Progenitor cell of endocrine pancreas (in vitro differentiated cells): ENCODE results near the gene ST7. TPM values are rescaled to one million over a fixed set of nuclear protein-coding genes. Genes with fewer than 3 reads are reported as not detected.
A peak's percentile ranks its signal among the peaks of the same experiment; 100 is the strongest.

ENCODE experiments used
- DNase-seq: peaks from one replicate; pipeline ENCODE4 v3.0.0; 2021; ENCODE audit warnings: low spot score; ENCODE audit not compliant: unreplicated experiment
- H3K27ac Mint-ChIP-seq: 2 replicates; pipeline ENCODE4 v1.8.0; 2021; ENCODE audit warnings: mild to moderate bottlenecking, moderate library complexity, mixed read lengths
- H3K27me3 Mint-ChIP-seq: 2 replicates; pipeline ENCODE4 v1.8.0; 2021; ENCODE audit warnings: mixed read lengths
- H3K36me3 Mint-ChIP-seq: 2 replicates; pipeline ENCODE4 v1.8.0; 2022; ENCODE audit warnings: mixed read lengths; ENCODE audit not compliant: insufficient read depth
- H3K4me1 Mint-ChIP-seq: 2 replicates; pipeline ENCODE4 v1.8.0; 2021; ENCODE audit warnings: low read depth, mixed read lengths
- H3K4me3 Mint-ChIP-seq: 2 replicates; pipeline ENCODE4 v1.8.0; 2021; ENCODE audit warnings: low read depth, mild to moderate bottlenecking, moderate library complexity, mixed read lengths
- H3K9me3 Mint-ChIP-seq: 2 replicates; pipeline ENCODE4 v1.8.0; 2021; ENCODE audit warnings: low read depth, mixed read lengths
- CTCF ChIP-seq: fragments of 200-600 bp; sonication (generic); IDR thresholded peaks from one replicate; pipeline ENCODE4 v1.5.0; 2021; ENCODE audit warnings: antibody characterized with exemption, mild to moderate bottlenecking; ENCODE audit not compliant: unreplicated experiment
- total RNA-seq: library from RNA; stranded (reverse); gene quantifications from 2 replicates; pipeline ENCODE4 v1.2.1, GENCODE V29; 2021

The ST7 gene
- total RNA-seq, 1 donor from 2014 or later = 24.8 TPM

- H3K4me3 Mint-ChIP-seq = no peak overlapping the region
- no peak for TF ChIP-seq CTCF
- H3K4me1 Mint-ChIP-seq = no peaks in the 10 kb centered on the region
- no peak for DNase-seq
- no peak overlapping the region for H3K27ac Mint-ChIP-seq
- peaks cover 26% of the 10 kb centered on the region for H3K36me3 Mint-ChIP-seq
- no peaks in the 10 kb centered on the region for H3K27me3 Mint-ChIP-seq
- H3K9me3 Mint-ChIP-seq = peaks cover 3% of the 10 kb centered on the region
These were observed 34.6 kb upstream of the ST7 start for GRCh38 chr7:116918704-116919103.

- no peak for TF ChIP-seq CTCF
- DNase-seq = no peak
- no peaks in the 10 kb centered on the region for H3K27me3 Mint-ChIP-seq
- H3K36me3 Mint-ChIP-seq = peaks cover 21% of the 10 kb centered on the region
- H3K4me3 Mint-ChIP-seq = no peak overlapping the region
- H3K27ac Mint-ChIP-seq = peak overlapping the region; percentile 0
- H3K9me3 Mint-ChIP-seq = peaks cover 3% of the 10 kb centered on the region
- no peaks in the 10 kb centered on the region for H3K4me1 Mint-ChIP-seq
These were observed 32.9 kb upstream of the ST7 start for GRCh38 chr7:116920359-116920758.

GRCh38 chr7:116922545-116922944, 30.8 kb upstream of the ST7 start:
- Mint-ChIP-seq H3K36me3 (peaks cover 14% of the 10 kb centered on the region), H3K4me3 (no peak overlapping the region), H3K27me3 (no peaks in the 10 kb centered on the region), H3K9me3 (peaks cover 3% of the 10 kb centered on the region), H3K27ac (no peak overlapping the region), H3K4me1 (no peaks in the 10 kb centered on the region)
- no peak for DNase-seq
- no peak for TF ChIP-seq CTCF

- H3K27ac Mint-ChIP-seq = no peak overlapping the region
- H3K4me1 Mint-ChIP-seq = no peaks in the 10 kb centered on the region
- H3K4me3 Mint-ChIP-seq = no peak overlapping the region
- no peaks in the 10 kb centered on the region for H3K27me3 Mint-ChIP-seq
- DNase-seq = no peak
- no peaks in the 10 kb centered on the region for H3K9me3 Mint-ChIP-seq
- H3K36me3 Mint-ChIP-seq = peaks cover 7% of the 10 kb centered on the region
- TF ChIP-seq CTCF = no peak
These were observed 28.6 kb upstream of the ST7 start for GRCh38 chr7:116924741-116925140.

DNA sequence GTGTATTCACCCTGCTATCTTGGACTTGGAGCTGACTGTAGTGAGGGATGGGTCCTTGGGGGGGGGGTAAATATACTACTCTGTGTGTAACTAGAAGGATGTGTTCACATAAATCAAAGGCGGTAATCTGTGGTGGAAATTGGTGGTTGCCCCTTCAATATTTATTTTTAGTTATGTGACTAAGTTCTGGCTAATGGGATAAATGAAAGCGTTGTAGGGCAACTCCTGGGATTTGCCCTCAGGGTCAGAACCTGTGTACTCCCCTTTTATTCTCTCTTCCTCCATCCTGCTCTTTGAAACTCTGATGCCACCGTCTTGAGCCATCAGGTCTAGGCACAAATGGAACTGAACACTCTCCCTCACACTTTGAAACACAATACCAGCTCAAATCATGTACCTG, 24.3 kb upstream of the ST7 start:
- no peak for TF ChIP-seq CTCF
- no peak overlapping the region for H3K4me3 Mint-ChIP-seq
- H3K27me3 Mint-ChIP-seq = peaks cover 13% of the 10 kb centered on the region
- no peaks in the 10 kb centered on the region for H3K9me3 Mint-ChIP-seq
- no peak for DNase-seq
- no peaks in the 10 kb centered on the region for H3K36me3 Mint-ChIP-seq
- no peak overlapping the region for H3K27ac Mint-ChIP-seq
- H3K4me1 Mint-ChIP-seq = no peaks in the 10 kb centered on the region
